K562 (cell line): ENCODE measurements around the gene RIMS3. TPM values are rescaled to one million over a fixed set of nuclear protein-coding genes. Genes with fewer than 3 reads are reported as not detected.

Experiments used
- ATAC-seq: fragments of 200-7000 bp; cut with Tn5 transposase; 3 replicates; pipeline ENCODE4 v1.9.1; 2020; ENCODE audit warnings: moderate library complexity
- BruUV-seq: library from RNA; stranded (reverse); fragments of 400-500 nt; replicated peaks from 2 replicates; lab custom pipeline; 2021; lab: Mats Ljungman, UMichigan
- CTCF ChIA-PET: fragments of 300-600 bp; formaldehyde crosslinking; extraction: SDS; loops from one replicate; lab custom pipeline; 2021; ENCODE audit warnings: low intra/inter-chr PET ratio; lab: Yijun Ruan, JAX
- POLR2A ChIA-PET: fragments of 300-600, 350-650 bp; sonication (Branson Sonifier 250); formaldehyde crosslinking; extraction: SDS; loops from one replicate; lab custom pipeline; 2021; ENCODE audit warnings: antibody characterized with exemption, inconsistent platforms; lab: Yijun Ruan, JAX
- DNase-seq, 4 experiments: peaks; one replicate each; pipeline versions ENCODE4 v3.0.0 to v3.0.0-alpha.2; 2011 to 2018; ENCODE audit warnings: low spot score in 3 of 4, mixed read lengths in 3 of 4; ENCODE audit errors: extremely low read depth in 1 of 4
- FAIRE-seq: peaks from 2 replicates; lab custom pipeline; 2011; peaks lifted over from hg19 to GRCh38; lab: Jason Lieb, UNC
- H2AFZ ChIP-seq: 2 replicates; pipeline ENCODE4 v1.6.0; 2011; ENCODE audit warnings: low read depth, low read length, control low read depth, inconsistent platforms
- H3K27ac ChIP-seq: fragments of 200-600 bp; 3 replicates; pipeline ENCODE4 v1.8.0; 2011; ENCODE audit warnings: low read depth, mild to moderate bottlenecking, control low read depth, inconsistent platforms, low read length, moderate library complexity, mixed read lengths; ENCODE audit errors: extremely low read depth
- H3K27me3 ChIP-seq, 2 experiments: fragments of 300-600 bp in 1 of 2; 2 replicates in 1 of 2; 3 replicates in 1 of 2; pipeline versions ENCODE4 v1.6.0 to v1.8.0; 2011; ENCODE audit warnings: inconsistent platforms in 2 of 2, low read length in 2 of 2, mild to moderate bottlenecking in 1 of 2, mixed read lengths in 1 of 2, moderate library complexity in 1 of 2; ENCODE audit not compliant: control insufficient read depth in 2 of 2, insufficient read depth in 2 of 2
- H3K36me3 ChIP-seq: fragments of 300-600 bp; 3 replicates; pipeline ENCODE4 v1.8.0; 2011; ENCODE audit warnings: mild to moderate bottlenecking, low read length, inconsistent platforms; ENCODE audit not compliant: control insufficient read depth, insufficient read depth
- H3K4me1 ChIP-seq, 2 experiments: fragments of 200-600 bp in 1 of 2; replicated peaks in 1 of 2; 2 replicates in 1 of 2; 3 replicates in 1 of 2; pipeline versions ENCODE4 v1.5.1 to v1.8.0; 2011; ENCODE audit warnings: inconsistent platforms in 2 of 2, low read length in 2 of 2, mild to moderate bottlenecking in 1 of 2, mixed read lengths in 1 of 2, moderate library complexity in 1 of 2; ENCODE audit not compliant: control insufficient read depth in 2 of 2, insufficient read depth in 2 of 2
- H3K4me2 ChIP-seq: 2 replicates; pipeline ENCODE4 v1.6.1; 2011; ENCODE audit warnings: low read length, control low read depth, inconsistent platforms, mixed read lengths; ENCODE audit not compliant: insufficient read depth
- H3K4me3 ChIP-seq: fragments of 200-600 bp; sonication (generic), shearing (Covaris generic); 2 replicates; pipeline ENCODE4 v1.5.1; 2016; ENCODE audit warnings: control low read depth, inconsistent platforms
- H3K79me2 ChIP-seq: fragments of 200-600 bp; 3 replicates; pipeline ENCODE4 v1.8.0; 2011; ENCODE audit warnings: low read length, inconsistent platforms; ENCODE audit not compliant: control insufficient read depth, insufficient read depth
- H3K9ac ChIP-seq, 2 experiments: 2 replicates each; pipeline versions ENCODE4 v1.6.0 to v1.6.1; 2011; ENCODE audit warnings: low read depth in 2 of 2, low read length in 2 of 2, control low read depth in 1 of 2, inconsistent platforms in 1 of 2, mild to moderate bottlenecking in 1 of 2, mixed read lengths in 1 of 2; ENCODE audit not compliant: insufficient read depth in 1 of 2
- H3K9me1 ChIP-seq: one replicate; pipeline ENCODE4 v1.6.0; 2011; ENCODE audit warnings: inconsistent platforms, mild to moderate bottlenecking, low read length, moderate library complexity; ENCODE audit not compliant: control insufficient read depth, insufficient read depth
- H3K9me3 ChIP-seq: replicated peaks from 2 replicates; pipeline ENCODE4 v1.5.1; 2011; ENCODE audit warnings: low read depth, low read length, inconsistent platforms; ENCODE audit not compliant: control insufficient read depth, insufficient read depth
- H4K20me1 ChIP-seq: replicated peaks from 2 replicates; pipeline ENCODE4 v1.6.1; 2011; ENCODE audit warnings: low read length, inconsistent platforms, mixed read lengths; ENCODE audit not compliant: control insufficient read depth, insufficient read depth
- ATF7 ChIP-seq: fragments of 450-650 bp; IDR thresholded peaks from 2 replicates; pipeline ENCODE4 v1.7.1; 2014; ENCODE audit warnings: mild to moderate bottlenecking, moderate library complexity
- BRCA1 ChIP-seq, 2 experiments: fragments of 450-650 bp in 1 of 2; sonication (generic) in 1 of 2; formaldehyde crosslinking in 1 of 2; IDR thresholded peaks; 2 replicates each; pipeline versions ENCODE4 v1.5.0 to v1.6.1; 2017 to 2020; ENCODE audit warnings: mild to moderate bottlenecking in 1 of 2, missing genetic modification reagents in 1 of 2
- KAT8 ChIP-seq: fragments of 450-650 bp; IDR thresholded peaks from 2 replicates; pipeline ENCODE4 v1.6.1; 2016; ENCODE audit warnings: low read depth, mild to moderate bottlenecking
- NFATC3 ChIP-seq: fragments of 450-650 bp; IDR thresholded peaks from 2 replicates; pipeline ENCODE4 v1.6.1; 2017; ENCODE audit warnings: mild to moderate bottlenecking
- PHF8 ChIP-seq: fragments of 200-600 bp; sonication (generic); IDR thresholded peaks from 2 replicates; pipeline ENCODE4 v1.6.1; 2012; ENCODE audit warnings: mixed run types, mild to moderate bottlenecking, inconsistent platforms, low read length, moderate library complexity, borderline replicate concordance
- SMARCC2 ChIP-seq: fragments of 450-650 bp; IDR thresholded peaks from 2 replicates; pipeline ENCODE4 v1.6.1; 2017; ENCODE audit warnings: antibody characterized with exemption, moderate library complexity, mild to moderate bottlenecking, low read depth
- ZBTB17 ChIP-seq: fragments of 450-650 bp; formaldehyde crosslinking; IDR thresholded peaks from 2 replicates; pipeline ENCODE4 v1.4.0; 2020; ENCODE audit warnings: mild to moderate bottlenecking
- ZFP30 ChIP-seq: fragments of 250-450 bp; sonication (Bioruptor Pico); IDR thresholded peaks from 2 replicates; pipeline ENCODE4 v1.8.0; 2022; ENCODE audit warnings: moderate library complexity, mild to moderate bottlenecking, inconsistent platforms, borderline replicate concordance
- ZNF3 ChIP-seq: fragments of 250-450 bp; sonication (Bioruptor Pico); IDR thresholded peaks from 2 replicates; pipeline ENCODE4 v1.5.0; 2021; ENCODE audit warnings: mild to moderate bottlenecking, moderate library complexity
- ZNF41 ChIP-seq: fragments of 250-450 bp; sonication (Bioruptor Pico); conservative IDR thresholded peaks from 2 replicates; pipeline ENCODE4 v1.4.0; 2020; ENCODE audit warnings: mild to moderate bottlenecking
- ZNF785 ChIP-seq: fragments of 250-450 bp; sonication (Bioruptor Pico); IDR thresholded peaks from 2 replicates; pipeline ENCODE4 v1.4.0; 2020; ENCODE audit warnings: mild to moderate bottlenecking
- WGBS: fragments of 100-300 bp; shearing (Covaris generic); methylation state at CpG from one replicate; pipeline ENCODE4 v1.1.6; 2016; ENCODE audit warnings: low coverage, mixed read lengths; ENCODE audit not compliant: insufficient coverage; ENCODE audit errors: missing lambda C conversion rate; 5-methylcytosine and 5-hydroxymethylcytosine counted together
- in situ Hi-C: fragments of 300-500 bp; cut with MboI; formaldehyde crosslinking; loops from 4 replicates; pipeline ENCODE4 v1.15.0; 2018; ENCODE audit warnings: inconsistent platforms, mixed read lengths
- intact Hi-C: fragments of 100-400 bp; cut with micrococcal nuclease; formaldehyde crosslinking; loops from 2 replicates; pipeline ENCODE4 v1.14.2; 2022
- polyA plus RNA-seq, 8 experiments: library from polyadenylated mRNA; depleted of rRNA in 4 of 8; stranded (reverse) in 5 of 8; unstranded in 3 of 8; fragments of >200 nt; fragmentation: Nextera tagmentation in 2 of 8; fragmentation: Illumina TruSeq in 1 of 8; extraction: Ambion mirVana in 2 of 8; extraction: Trizol in 1 of 8; gene quantifications; 2 replicates each; pipeline versions ENCODE4 v1.2.1 to v1.2.3, GENCODE V29; 2011 to 2014; ENCODE audit warnings: inconsistent platforms in 1 of 8, missing spikeins in 1 of 8
- total RNA-seq, 7 experiments: library from RNA; depleted of rRNA in 6 of 7; stranded (reverse); fragments of >200 nt in 6 of 7; fragmentation: Illumina TruSeq in 2 of 7; extraction: Trizol in 2 of 7; gene quantifications; 2 replicates each; pipeline versions ENCODE4 v1.2.1 to v1.2.3, GENCODE V29; 2011 to 2021; ENCODE audit warnings: low replicate concordance in 1 of 7
- TF ChIP-seq, protein P1 (sequence below): sonication (generic); formaldehyde crosslinking; IDR thresholded peaks from 2 replicates; pipeline ENCODE4 v1.8.0; 2022; ENCODE audit warnings: missing genetic modification reagents, mild to moderate bottlenecking, moderate library complexity, borderline replicate concordance
- TF ChIP-seq, protein P2 (sequence below): IDR thresholded peaks from 2 replicates; pipeline ENCODE4 v1.6.1; 2014; ENCODE audit warnings: antibody characterized with exemption
- TF ChIP-seq, protein P3 (sequence below): fragments of 250-450 bp; sonication (Bioruptor Pico); IDR thresholded peaks from 2 replicates; pipeline ENCODE4 v1.4.0; 2020; ENCODE audit warnings: mild to moderate bottlenecking, moderate library complexity, borderline replicate concordance
- TF ChIP-seq, protein P4 (sequence below): fragments of 450-650 bp; IDR thresholded peaks from 2 replicates; pipeline ENCODE4 v1.6.1; 2017; ENCODE audit warnings: antibody characterized with exemption
- TF ChIP-seq, protein P5 (sequence below): fragments of 450-650 bp; formaldehyde crosslinking; IDR thresholded peaks from 2 replicates; pipeline ENCODE4 v1.4.0; 2022; ENCODE audit warnings: missing genetic modification characterization

RIMS3 gene
- total and polyA plus RNA-seq, 9 of the 15 experiments (the other 6 are each of a cell fraction or from before 2014, with no cell fraction given) = 0.06 to 1.2 (median 0.59) TPM

DNA sequence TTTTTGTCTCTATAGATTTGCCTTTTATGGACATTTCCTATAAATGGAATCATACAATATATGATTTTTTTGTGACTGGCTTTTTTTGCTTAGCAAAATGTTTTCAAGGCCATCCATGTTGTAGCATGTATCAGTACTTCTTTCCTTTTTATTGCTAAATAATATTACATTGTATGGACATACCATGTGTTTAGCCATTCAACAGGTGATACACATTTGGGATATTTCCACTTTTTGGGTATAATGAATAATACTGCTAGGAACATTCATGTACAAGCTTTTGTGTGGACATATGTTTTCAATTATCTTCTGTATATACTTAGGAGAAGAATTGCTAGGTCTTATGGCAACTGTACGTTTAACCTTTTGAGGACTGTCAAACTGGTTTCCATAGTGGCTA lies 47.4 kb downstream of the RIMS3 start:
- DNase-seq = no peak
- intact Hi-C loops = no loop called here
- no peak for TF ChIP-seq ZBTB17 (CRISPR knock-in tag)
- TF ChIP-seq, protein P1, sequence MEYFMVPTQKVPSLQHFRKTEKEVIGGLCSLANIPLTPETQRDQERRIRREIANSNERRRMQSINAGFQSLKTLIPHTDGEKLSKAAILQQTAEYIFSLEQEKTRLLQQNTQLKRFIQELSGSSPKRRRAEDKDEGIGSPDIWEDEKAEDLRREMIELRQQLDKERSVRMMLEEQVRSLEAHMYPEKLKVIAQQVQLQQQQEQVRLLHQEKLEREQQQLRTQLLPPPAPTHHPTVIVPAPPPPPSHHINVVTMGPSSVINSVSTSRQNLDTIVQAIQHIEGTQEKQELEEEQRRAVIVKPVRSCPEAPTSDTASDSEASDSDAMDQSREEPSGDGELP (CRISPR knock-in tag) = no peak
- TF ChIP-seq ZNF785 (CRISPR knock-in tag) = no peak
- no peak for TF ChIP-seq KAT8
- TF ChIP-seq, protein P2, sequence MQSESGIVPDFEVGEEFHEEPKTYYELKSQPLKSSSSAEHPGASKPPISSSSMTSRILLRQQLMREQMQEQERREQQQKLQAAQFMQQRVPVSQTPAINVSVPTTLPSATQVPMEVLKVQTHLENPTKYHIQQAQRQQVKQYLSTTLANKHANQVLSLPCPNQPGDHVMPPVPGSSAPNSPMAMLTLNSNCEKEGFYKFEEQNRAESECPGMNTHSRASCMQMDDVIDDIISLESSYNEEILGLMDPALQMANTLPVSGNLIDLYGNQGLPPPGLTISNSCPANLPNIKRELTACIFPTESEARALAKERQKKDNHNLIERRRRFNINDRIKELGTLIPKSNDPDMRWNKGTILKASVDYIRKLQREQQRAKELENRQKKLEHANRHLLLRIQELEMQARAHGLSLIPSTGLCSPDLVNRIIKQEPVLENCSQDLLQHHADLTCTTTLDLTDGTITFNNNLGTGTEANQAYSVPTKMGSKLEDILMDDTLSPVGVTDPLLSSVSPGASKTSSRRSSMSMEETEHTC = no peak
- no peak for TF ChIP-seq ZNF3
- no peak for TF ChIP-seq ATF7
- TF ChIP-seq, protein P3, sequence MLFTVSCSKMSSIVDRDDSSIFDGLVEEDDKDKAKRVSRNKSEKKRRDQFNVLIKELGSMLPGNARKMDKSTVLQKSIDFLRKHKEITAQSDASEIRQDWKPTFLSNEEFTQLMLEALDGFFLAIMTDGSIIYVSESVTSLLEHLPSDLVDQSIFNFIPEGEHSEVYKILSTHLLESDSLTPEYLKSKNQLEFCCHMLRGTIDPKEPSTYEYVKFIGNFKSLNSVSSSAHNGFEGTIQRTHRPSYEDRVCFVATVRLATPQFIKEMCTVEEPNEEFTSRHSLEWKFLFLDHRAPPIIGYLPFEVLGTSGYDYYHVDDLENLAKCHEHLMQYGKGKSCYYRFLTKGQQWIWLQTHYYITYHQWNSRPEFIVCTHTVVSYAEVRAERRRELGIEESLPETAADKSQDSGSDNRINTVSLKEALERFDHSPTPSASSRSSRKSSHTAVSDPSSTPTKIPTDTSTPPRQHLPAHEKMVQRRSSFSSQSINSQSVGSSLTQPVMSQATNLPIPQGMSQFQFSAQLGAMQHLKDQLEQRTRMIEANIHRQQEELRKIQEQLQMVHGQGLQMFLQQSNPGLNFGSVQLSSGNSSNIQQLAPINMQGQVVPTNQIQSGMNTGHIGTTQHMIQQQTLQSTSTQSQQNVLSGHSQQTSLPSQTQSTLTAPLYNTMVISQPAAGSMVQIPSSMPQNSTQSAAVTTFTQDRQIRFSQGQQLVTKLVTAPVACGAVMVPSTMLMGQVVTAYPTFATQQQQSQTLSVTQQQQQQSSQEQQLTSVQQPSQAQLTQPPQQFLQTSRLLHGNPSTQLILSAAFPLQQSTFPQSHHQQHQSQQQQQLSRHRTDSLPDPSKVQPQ = no peak
- no peak for TF ChIP-seq PHF8
- TF ChIP-seq, protein P4, sequence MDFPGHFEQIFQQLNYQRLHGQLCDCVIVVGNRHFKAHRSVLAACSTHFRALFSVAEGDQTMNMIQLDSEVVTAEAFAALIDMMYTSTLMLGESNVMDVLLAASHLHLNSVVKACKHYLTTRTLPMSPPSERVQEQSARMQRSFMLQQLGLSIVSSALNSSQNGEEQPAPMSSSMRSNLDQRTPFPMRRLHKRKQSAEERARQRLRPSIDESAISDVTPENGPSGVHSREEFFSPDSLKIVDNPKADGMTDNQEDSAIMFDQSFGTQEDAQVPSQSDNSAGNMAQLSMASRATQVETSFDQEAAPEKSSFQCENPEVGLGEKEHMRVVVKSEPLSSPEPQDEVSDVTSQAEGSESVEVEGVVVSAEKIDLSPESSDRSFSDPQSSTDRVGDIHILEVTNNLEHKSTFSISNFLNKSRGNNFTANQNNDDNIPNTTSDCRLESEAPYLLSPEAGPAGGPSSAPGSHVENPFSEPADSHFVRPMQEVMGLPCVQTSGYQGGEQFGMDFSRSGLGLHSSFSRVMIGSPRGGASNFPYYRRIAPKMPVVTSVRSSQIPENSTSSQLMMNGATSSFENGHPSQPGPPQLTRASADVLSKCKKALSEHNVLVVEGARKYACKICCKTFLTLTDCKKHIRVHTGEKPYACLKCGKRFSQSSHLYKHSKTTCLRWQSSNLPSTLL = no peak
- TF ChIP-seq, protein P5, sequence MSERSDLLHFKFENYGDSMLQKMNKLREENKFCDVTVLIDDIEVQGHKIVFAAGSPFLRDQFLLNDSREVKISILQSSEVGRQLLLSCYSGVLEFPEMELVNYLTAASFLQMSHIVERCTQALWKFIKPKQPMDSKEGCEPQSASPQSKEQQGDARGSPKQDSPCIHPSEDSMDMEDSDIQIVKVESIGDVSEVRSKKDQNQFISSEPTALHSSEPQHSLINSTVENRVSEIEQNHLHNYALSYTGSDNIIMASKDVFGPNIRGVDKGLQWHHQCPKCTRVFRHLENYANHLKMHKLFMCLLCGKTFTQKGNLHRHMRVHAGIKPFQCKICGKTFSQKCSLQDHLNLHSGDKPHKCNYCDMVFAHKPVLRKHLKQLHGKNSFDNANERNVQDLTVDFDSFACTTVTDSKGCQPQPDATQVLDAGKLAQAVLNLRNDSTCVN (CRISPR knock-in tag) = no peak
- no peak for TF ChIP-seq ZFP30 (CRISPR knock-in tag)
- no peak for TF ChIP-seq BRCA1 (IDR thresholded peaks at IDR 0.05)
- TF ChIP-seq BRCA1 (CRISPR knock-in tag; IDR thresholded peaks at IDR 0.05) = no peak
- no peak for TF ChIP-seq SMARCC2
- TF ChIP-seq NFATC3 = no peak
- TF ChIP-seq ZNF41 = no peak

More for the DNA sequence above, 47.4 kb downstream of the RIMS3 start:
- POLR2A ChIA-PET = no interaction called here
- WGBS = 0% methylated on average over 1 of the region's 1 CpG
- no peak for ATAC-seq
- H3K9me3 ChIP-seq = no peaks in the 10 kb centered on the region
- no peak overlapping the region for H3K27ac ChIP-seq
- no peaks in the 10 kb centered on the region for H3K4me1 ChIP-seq
- no peaks in the 10 kb centered on the region for H3K36me3 ChIP-seq
- H3K27me3 ChIP-seq = peaks cover 8 to 31% of the 10 kb centered on the region in 2 experiments; a peak in 4 of 5 replicates
- in situ Hi-C loops = no loop called here
- no peaks in the 10 kb centered on the region for H4K20me1 ChIP-seq
- H3K9me1 ChIP-seq = no peaks in the 10 kb centered on the region
- FAIRE-seq = no peak
- H3K4me2 ChIP-seq = no peak overlapping the region
- no peak overlapping the region for H3K9ac ChIP-seq
- no TSS peak for BruUV-seq
- H2AFZ ChIP-seq = no peak overlapping the region
- CTCF ChIA-PET = no interaction called here
- no peaks in the 10 kb centered on the region for H3K79me2 ChIP-seq
- no peak overlapping the region for H3K4me3 ChIP-seq
